BJ (cell line): Measurements from ENCODE around the gene ELFN2. TPM values are rescaled to one million over a fixed set of nuclear protein-coding genes. Genes with fewer than 3 reads are reported as not detected.

ENCODE experiments used
- CTCF ChIA-PET: fragments of 350-600 bp; formaldehyde crosslinking; extraction: SDS; loops from one replicate; lab custom pipeline; 2021; ENCODE audit warnings: antibody characterized with exemption, inconsistent platforms; lab: Yijun Ruan, JAX
- POLR2A ChIA-PET: fragments of 300-600 bp; sonication (Branson Sonifier 250); formaldehyde crosslinking; extraction: SDS; loops from one replicate; lab custom pipeline; 2021; ENCODE audit warnings: antibody characterized with exemption; lab: Charles Lee
- DNase-seq: peaks from one replicate; pipeline ENCODE4 v3.0.0-alpha.2; 2011; ENCODE audit warnings: low read depth
- H3K27me3 ChIP-seq: 2 replicates; pipeline ENCODE4 v1.6.0; 2011; ENCODE audit warnings: low read length; ENCODE audit not compliant: control insufficient read depth, insufficient read depth
- H3K36me3 ChIP-seq: 2 replicates; pipeline ENCODE4 v1.5.1; 2011; ENCODE audit warnings: low read length; ENCODE audit not compliant: control insufficient read depth, insufficient read depth
- H3K4me3 ChIP-seq: 2 replicates; pipeline ENCODE4 v1.5.1; 2011; ENCODE audit warnings: low read depth, mild to moderate bottlenecking, control low read depth, low read length
- polyA plus RNA-seq: library from polyadenylated mRNA; depleted of rRNA; stranded (reverse); fragments of >200 nt; gene quantifications from 2 replicates; pipeline ENCODE4 v1.2.3, GENCODE V29; 2011
- TF ChIP-seq, protein P1 (sequence below): IDR thresholded peaks from 2 replicates; pipeline ENCODE4 v1.5.1; 2011; ENCODE audit warnings: low read depth, mild to moderate bottlenecking, control low read depth, inconsistent platforms, low read length, moderate library complexity; ENCODE audit not compliant: insufficient read depth

The ELFN2 gene
- polyA plus RNA-seq, 1 experiment, result 0.34 TPM

DNA sequence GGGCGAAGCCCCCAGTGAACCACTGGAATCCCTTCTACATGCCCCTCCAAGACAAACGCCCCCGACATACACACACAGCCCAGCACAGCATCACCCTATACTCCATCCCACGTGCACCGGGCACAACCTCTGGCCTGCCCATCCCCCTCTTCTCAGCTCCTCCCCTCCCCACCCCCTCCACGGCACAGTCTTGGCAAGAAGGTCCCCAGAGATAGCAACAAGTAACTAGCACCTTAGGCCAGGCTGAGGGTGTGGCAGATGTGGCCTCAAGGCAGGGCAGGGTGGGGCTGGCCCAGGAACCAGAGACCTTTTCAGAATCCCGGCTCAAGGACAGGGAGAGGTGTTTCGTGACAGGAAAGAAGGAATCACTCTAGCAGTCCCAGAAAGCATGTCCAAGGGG lies 90.7 kb downstream of the ELFN2 start:
- TF ChIP-seq, protein P1, sequence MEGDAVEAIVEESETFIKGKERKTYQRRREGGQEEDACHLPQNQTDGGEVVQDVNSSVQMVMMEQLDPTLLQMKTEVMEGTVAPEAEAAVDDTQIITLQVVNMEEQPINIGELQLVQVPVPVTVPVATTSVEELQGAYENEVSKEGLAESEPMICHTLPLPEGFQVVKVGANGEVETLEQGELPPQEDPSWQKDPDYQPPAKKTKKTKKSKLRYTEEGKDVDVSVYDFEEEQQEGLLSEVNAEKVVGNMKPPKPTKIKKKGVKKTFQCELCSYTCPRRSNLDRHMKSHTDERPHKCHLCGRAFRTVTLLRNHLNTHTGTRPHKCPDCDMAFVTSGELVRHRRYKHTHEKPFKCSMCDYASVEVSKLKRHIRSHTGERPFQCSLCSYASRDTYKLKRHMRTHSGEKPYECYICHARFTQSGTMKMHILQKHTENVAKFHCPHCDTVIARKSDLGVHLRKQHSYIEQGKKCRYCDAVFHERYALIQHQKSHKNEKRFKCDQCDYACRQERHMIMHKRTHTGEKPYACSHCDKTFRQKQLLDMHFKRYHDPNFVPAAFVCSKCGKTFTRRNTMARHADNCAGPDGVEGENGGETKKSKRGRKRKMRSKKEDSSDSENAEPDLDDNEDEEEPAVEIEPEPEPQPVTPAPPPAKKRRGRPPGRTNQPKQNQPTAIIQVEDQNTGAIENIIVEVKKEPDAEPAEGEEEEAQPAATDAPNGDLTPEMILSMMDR, result no peak
- ChIA-PET CTCF (interaction anchor here (0.7 to 1.4 kb wide), 2 partner anchors 92 to 93 kb away, joined by 3 to 4 read pairs; no protein-coding TSS in a partner anchor), POLR2A (no interaction called here)
- Histone ChIP-seq H3K36me3 (no peaks in the 10 kb centered on the region), H3K4me3 (no peak overlapping the region), H3K27me3 (peaks cover 16% of the 10 kb centered on the region)
- no peak for DNase-seq

DNA sequence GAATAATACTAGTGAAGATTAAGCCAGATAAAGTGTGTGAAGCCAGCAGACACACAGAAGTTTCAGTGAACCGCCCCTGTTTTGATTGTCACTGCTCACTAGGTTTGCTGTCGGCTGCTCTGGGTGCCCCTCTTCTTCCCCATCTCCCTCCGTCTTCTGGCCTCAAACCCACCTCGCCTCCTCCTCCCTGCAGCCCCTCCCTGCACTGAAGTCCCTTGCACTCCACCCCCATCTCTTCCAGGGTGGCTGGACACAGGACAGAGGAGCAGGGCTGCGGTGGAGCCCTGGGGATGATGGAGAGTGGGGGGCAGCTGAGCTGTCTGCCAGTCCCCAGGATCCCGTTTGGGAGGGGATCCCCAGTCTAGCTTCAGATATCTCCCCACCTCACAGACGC lies 91.5 kb downstream of the ELFN2 start:
- no peaks in the 10 kb centered on the region for H3K36me3 ChIP-seq
- H3K27me3 ChIP-seq, result peaks cover 14% of the 10 kb centered on the region
- TF ChIP-seq, protein P1, result no peak
- no peak overlapping the region for H3K4me3 ChIP-seq
- no peak for DNase-seq
- POLR2A ChIA-PET, result no interaction called here
- CTCF ChIA-PET, result interaction anchor here (1.0 kb wide), 1 partner anchor 96 kb away, joined by 4 read pairs; no protein-coding TSS in a partner anchor

DNA sequence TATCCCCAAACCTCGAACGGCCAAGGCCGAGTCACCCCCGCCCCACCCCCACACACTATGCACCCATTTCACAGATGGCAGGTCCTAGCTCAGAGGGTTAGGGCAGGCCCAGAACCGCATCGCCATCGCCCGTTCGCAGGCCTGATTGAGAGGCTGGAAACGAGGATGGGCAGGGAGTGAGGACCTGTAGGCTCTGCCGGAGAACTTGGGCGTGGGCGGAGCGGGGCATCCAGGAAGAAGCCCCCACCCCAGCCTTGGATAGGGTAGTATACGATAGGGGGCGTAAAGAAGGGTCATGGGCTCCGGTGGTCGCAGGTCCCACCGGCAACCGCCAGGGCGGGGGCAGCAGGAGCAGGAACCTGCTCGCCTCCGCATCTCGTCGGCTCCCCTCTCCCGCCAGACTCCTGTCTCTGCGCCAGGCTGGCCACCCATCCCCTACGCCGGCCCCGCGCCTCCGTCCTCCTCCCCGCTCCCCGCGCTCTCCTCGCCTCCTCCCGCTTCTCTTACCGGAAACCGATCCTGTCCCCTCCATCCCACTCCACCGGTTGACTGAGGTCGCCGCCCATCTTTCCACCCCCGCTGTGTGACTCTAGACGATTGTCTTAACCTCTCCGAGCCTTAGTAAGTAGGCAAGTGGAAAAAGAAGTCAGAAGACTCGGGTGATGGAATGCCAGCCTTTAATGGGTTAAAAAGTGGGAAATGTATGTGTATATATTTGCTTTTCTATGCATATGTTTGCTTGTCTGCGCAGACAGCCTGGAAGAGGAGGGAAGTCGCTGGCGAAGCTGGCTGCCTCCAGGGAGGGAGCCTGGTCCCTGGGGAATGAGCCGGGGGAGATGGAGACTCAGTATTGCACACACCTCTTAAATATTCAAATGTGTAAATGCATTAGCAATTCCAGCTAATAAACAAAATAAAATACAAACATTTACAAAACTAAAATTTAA lies 92.1 kb downstream of the ELFN2 start:
- TF ChIP-seq, protein P1, result no peak
- H3K36me3 ChIP-seq, result no peaks in the 10 kb centered on the region
- peaks cover 14% of the 10 kb centered on the region for H3K27me3 ChIP-seq
- DNase-seq, result no peak
- ChIA-PET POLR2A (no interaction called here), CTCF (interaction anchor here (1.0 to 1.4 kb wide), 5 partner anchors 29 to 121 kb away, joined by 3 to 5 read pairs (median 4); no protein-coding TSS in a partner anchor)
- H3K4me3 ChIP-seq, result no peak overlapping the region

DNA sequence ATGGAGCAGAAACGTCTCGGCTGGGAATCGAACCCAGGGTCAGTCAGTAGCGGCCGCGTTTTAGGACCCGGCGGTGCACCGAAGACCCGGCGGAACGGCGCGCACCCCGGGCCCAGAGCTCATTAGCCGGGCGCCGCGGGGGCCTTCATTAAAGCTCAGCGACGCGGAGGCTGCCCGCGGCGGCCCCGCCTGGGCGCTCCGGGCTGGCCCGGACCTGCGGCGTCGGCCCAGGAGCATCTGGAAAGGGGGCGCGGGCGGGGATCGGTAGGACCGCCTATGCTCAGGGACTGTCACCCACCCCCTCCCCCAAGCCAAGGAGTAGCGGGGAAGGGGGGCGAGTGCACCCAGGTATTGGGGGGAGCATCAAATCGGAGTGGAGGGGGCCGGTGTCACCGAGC lies 92.8 kb downstream of the ELFN2 start:
- ChIA-PET POLR2A (no interaction called here), CTCF (interaction anchor here (1.1 to 1.4 kb wide), 4 partner anchors 30 to 122 kb away, joined by 3 to 5 read pairs (median 4); no protein-coding TSS in a partner anchor)
- TF ChIP-seq, protein P1, result no peak
- DNase-seq, result no peak
- Histone ChIP-seq H3K36me3 (no peaks in the 10 kb centered on the region), H3K4me3 (no peak overlapping the region), H3K27me3 (peaks cover 14% of the 10 kb centered on the region)
